ENCODE measurements around the gene CUX1. TPM values are rescaled to one million over a fixed set of nuclear protein-coding genes. Genes with fewer than 3 reads are reported as not detected.
"Not testable (repeated sequence)": the region's sequence is repeated elsewhere in the genome, so short reads cannot be mapped to it uniquely, and the experiment has no call there.

Gene CUX1
- total RNA-seq, 1 donor from 2014 or later: 40.5 TPM

DNA sequence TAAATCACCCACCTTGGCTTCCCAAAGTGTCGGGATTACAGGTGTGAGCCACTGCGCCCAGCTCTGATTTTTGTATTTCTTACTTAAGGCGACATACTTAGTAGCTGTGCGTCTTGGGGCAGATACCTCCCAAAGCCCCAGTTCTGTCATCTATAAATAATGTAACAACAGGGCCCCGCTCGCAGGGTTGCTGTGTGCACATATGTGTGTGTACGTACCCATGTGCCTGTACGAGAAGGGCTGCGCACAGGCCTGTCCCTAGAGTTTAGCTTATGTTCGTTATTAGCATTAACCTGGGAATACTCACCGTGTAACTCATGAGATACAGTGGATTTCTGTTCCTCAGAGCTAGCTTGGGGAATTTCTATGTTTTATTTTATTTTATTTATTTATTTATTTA lies 103.6 kb downstream of the CUX1 start:
- TF ChIP-seq, protein P1, sequence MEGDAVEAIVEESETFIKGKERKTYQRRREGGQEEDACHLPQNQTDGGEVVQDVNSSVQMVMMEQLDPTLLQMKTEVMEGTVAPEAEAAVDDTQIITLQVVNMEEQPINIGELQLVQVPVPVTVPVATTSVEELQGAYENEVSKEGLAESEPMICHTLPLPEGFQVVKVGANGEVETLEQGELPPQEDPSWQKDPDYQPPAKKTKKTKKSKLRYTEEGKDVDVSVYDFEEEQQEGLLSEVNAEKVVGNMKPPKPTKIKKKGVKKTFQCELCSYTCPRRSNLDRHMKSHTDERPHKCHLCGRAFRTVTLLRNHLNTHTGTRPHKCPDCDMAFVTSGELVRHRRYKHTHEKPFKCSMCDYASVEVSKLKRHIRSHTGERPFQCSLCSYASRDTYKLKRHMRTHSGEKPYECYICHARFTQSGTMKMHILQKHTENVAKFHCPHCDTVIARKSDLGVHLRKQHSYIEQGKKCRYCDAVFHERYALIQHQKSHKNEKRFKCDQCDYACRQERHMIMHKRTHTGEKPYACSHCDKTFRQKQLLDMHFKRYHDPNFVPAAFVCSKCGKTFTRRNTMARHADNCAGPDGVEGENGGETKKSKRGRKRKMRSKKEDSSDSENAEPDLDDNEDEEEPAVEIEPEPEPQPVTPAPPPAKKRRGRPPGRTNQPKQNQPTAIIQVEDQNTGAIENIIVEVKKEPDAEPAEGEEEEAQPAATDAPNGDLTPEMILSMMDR (IDR thresholded peaks at IDR 0.05; ENCODE audit: insufficient read depth, low read length, severe bottlenecking): no peak
- Histone ChIP-seq H3K4me3 (ENCODE audit: low read depth, low read length) (no peak overlapping the region), H3K27me3 (ENCODE audit: control insufficient read depth, insufficient read depth, low read length) (no peaks in the 10 kb centered on the region), H3K36me3 (ENCODE audit: control insufficient read depth, insufficient read depth, low read length) (peaks cover 11% of the 10 kb centered on the region)
- no peak for FAIRE-seq
- no peak for DNase-seq (ENCODE audit: low read depth)

DNA sequence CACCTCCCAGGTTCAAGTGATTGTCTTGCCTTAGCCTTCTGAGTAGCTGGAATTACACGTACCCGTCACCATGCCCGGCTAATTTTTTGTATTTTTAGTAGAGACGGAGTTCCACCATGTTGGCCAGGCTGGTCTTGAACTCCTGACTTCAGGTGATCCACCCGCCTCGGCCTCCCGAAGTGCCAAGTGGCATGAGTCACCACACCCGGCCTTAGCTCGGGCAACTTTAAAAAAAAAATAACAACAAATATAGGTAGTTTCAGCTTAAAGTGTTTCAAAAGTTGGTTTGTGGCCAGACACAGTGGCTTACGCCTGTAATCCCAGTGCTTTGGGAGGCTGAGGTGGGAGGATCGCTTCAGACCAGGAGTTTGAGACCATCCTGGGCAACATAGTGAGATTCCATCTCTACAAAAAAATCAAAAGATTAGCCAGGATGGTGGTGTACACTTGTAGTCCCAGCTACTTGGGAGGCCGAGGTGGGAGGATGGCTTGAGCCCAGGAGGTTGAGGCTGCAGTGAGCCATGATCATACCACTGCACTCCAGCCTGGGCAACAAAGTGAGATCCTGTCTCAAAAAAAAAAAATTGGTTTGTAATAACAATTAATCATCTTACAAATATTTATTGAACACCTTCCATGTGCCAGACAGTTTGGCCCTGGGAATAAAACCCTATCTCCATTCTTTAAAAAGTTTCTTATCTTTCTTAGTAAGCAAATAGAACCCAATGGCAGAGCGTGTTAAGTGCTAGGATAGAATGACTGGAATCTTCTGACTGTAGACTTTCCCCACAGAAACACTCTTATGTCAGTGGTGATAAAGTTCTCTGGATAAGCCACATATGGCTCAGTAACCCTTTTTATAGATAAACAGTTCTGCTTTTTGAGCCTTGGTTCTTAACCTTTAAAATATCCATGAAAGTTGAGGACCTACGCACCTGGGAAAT lies 104.4 kb downstream of the CUX1 start:
- FAIRE-seq; H3K4me3 ChIP-seq (ENCODE audit: low read depth, low read length); H3K36me3 ChIP-seq (ENCODE audit: control insufficient read depth, insufficient read depth, low read length): not testable (repeated sequence)

DNA sequence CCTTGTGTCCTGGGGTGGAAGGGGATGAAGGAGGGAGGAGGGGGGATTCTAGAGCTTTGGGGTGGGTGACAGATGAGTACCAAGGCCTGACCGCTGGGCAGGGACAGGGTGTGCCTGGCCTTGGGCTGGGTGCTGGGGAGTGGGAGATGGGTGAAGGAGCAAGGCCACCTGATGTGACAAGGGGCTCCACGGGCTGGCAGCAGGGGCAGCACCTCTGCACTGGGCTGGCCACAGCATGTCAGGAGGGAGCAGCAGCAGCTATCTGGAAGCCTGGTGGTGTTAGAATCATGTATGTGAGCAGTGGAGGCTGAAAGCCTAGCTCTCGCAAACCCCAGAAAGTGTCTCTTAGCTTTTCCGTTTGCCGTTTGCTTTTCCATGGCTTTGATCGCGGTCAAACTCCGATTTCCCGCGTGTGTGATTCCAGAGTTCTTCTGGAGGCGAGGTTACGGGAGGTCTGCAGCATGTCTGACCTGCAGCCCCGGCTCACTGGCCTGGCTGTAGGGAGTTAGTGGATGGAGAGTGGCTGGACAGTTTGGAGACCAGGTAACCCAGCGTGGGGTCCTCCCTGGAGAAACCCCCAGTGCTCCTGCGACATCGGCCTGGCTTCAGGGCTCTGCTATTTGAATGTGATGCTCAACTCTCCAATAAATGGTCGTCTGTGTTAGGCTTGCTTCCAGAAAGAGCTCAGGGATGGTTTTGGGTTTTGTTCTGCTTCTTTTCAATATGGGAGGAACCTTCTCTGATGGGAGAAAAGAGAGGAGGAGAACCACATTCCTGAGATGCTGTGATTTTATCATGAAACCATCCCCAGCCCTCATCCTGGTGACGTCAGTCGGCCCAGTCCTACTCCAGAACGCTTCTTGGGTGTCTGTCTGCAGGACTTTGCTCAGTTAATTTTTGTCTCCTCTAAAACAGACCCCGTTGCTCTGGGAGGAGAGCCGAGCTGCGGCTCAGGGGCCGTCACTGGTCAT lies 105.5 kb downstream of the CUX1 start:
- no peaks in the 10 kb centered on the region for H3K27me3 ChIP-seq (ENCODE audit: control insufficient read depth, insufficient read depth, low read length)
- H3K36me3 ChIP-seq (ENCODE audit: control insufficient read depth, insufficient read depth, low read length): peaks cover 7% of the 10 kb centered on the region
- DNase-seq (ENCODE audit: low read depth) (no peak), FAIRE-seq (no peak)
- TF ChIP-seq, protein P1 (IDR thresholded peaks at IDR 0.05; ENCODE audit: insufficient read depth, low read length, severe bottlenecking): no peak
- H3K4me3 ChIP-seq (ENCODE audit: low read depth, low read length): no peak overlapping the region

More for the DNA sequence above, 104.4 kb downstream of the CUX1 start:
- H3K27me3 ChIP-seq (ENCODE audit: control insufficient read depth, insufficient read depth, low read length); DNase-seq (ENCODE audit: low read depth): not testable (repeated sequence)

DNA sequence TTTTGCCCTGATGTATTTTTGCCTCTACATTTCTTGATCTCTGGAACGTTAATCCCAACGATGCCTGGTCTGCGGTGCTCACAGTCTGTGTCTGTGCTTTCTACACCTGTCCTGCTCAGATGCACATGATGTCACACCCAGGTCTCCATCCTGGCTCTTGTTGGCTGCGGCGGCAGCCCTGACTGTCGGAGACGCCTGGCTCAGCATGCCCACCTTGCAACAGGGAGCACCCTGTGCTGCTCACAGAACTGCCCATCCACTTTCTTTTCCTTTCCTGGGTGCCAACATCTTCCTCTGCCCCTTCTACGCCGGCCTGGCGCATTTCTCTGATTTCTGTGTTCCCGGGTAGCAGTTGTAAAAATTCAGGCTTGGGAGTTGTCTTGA lies 106.2 kb downstream of the CUX1 start:
- H3K27me3 ChIP-seq (ENCODE audit: control insufficient read depth, insufficient read depth, low read length): no peaks in the 10 kb centered on the region
- FAIRE-seq (no peak), DNase-seq (ENCODE audit: low read depth) (no peak)
- TF ChIP-seq, protein P1 (IDR thresholded peaks at IDR 0.05; ENCODE audit: insufficient read depth, low read length, severe bottlenecking): no peak
- no peak overlapping the region for H3K4me3 ChIP-seq (ENCODE audit: low read depth, low read length)
- H3K36me3 ChIP-seq (ENCODE audit: control insufficient read depth, insufficient read depth, low read length): peaks cover 2% of the 10 kb centered on the region

DNA sequence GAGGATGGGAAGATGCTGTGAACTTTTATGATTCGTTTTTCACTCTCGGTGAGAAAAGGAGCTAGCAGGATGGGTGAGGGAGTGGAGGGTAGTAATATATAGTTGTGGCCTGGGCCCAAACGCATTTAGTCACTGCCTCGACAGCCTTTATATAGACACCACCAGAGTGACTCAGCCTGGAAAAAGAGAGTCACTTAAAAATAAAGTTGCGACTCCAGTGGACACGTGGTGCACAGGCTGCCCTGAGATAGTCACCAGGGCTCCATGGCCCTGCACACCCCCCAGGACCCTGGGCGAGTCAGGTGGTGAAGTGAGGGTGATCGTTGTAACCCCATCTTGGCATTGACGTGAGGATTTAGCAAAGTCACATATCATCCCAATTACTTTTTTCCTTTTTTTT lies 106.7 kb downstream of the CUX1 start:
- Histone ChIP-seq H3K4me3 (ENCODE audit: low read depth, low read length) (no peak overlapping the region), H3K36me3 (ENCODE audit: control insufficient read depth, insufficient read depth, low read length) (peaks cover under 1% of the 10 kb centered on the region), H3K27me3 (ENCODE audit: control insufficient read depth, insufficient read depth, low read length) (no peaks in the 10 kb centered on the region)
- TF ChIP-seq, protein P1 (IDR thresholded peaks at IDR 0.05; ENCODE audit: insufficient read depth, low read length, severe bottlenecking): no peak
- no peak for DNase-seq (ENCODE audit: low read depth)
- FAIRE-seq: no peak

DNA sequence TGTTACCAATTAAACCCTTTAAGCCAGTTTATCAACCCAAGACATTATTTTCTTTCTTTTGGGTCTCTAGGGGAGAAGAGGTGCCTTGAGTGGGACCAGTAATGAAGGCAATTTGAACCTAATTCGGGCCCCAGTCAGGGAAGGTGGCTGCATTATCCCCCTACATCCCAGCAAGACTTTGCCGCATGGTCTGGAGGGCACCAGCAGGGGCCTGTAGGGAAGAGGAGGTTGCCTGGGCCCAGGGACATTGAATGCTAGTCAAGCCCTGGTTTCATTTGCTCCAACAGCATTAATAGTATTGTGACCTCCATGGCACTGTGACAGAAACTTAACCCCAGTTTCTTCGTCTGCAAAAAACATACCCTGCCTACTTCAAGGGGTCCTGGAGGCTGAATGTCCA lies 108.8 kb downstream of the CUX1 start:
- TF ChIP-seq, protein P1 (IDR thresholded peaks at IDR 0.05; ENCODE audit: insufficient read depth, low read length, severe bottlenecking): no peak
- Histone ChIP-seq H3K36me3 (ENCODE audit: control insufficient read depth, insufficient read depth, low read length) (no peaks in the 10 kb centered on the region), H3K27me3 (ENCODE audit: control insufficient read depth, insufficient read depth, low read length) (no peaks in the 10 kb centered on the region), H3K4me3 (ENCODE audit: low read depth, low read length) (no peak overlapping the region)
- DNase-seq (ENCODE audit: low read depth): no peak
- FAIRE-seq: no peak
